Thoracic aorta (tissue), 2 donors: ENCODE measurements around the gene CDC14B. TPM values are rescaled to one million over a fixed set of nuclear protein-coding genes. Genes with fewer than 3 reads are reported as not detected.
A peak's percentile ranks its signal among the peaks of the same experiment; 100 is the strongest.
"Not testable (repeated sequence)": the region's sequence is repeated elsewhere in the genome, so short reads cannot be mapped to it uniquely, and the experiment has no call there.

ENCODE experiments used
- ATAC-seq: fragments of 150-250 bp; one replicate; pipeline ENCODE4 v1.8.0; 2017; ENCODE audit warnings: low read depth; ENCODE audit not compliant: insufficient number of reproducible peaks, low FRiP score
- DNase-seq: peaks from one replicate; pipeline ENCODE4 v3.0.0-alpha.2; 2020; ENCODE audit warnings: low spot score
- H3K27ac ChIP-seq, 2 donors: fragments of 200-600 bp; sonication (generic); 1 replicate in 1 of 2; 2 replicates in 1 of 2; pipeline ENCODE4 v1.5.1; 2016; ENCODE audit warnings: mild to moderate bottlenecking in 2 of 2, moderate library complexity in 2 of 2
- H3K27me3 ChIP-seq: fragments of 200-600 bp; sonication (generic); replicated peaks from 2 replicates; pipeline ENCODE4 v1.6.0; 2016; ENCODE audit warnings: mild to moderate bottlenecking; ENCODE audit not compliant: insufficient read depth
- H3K36me3 ChIP-seq: fragments of 200-600 bp; sonication (generic); one replicate; pipeline ENCODE4 v1.5.1; 2016
- H3K4me1 ChIP-seq, 2 donors: fragments of 200-600 bp; sonication (generic); 1 replicate in 1 of 2; 2 replicates in 1 of 2; pipeline versions ENCODE4 v1.5.1 to v1.6.0; 2016; ENCODE audit warnings: low read depth in 2 of 2, mild to moderate bottlenecking in 1 of 2; ENCODE audit not compliant: control insufficient read depth in 1 of 2
- H3K4me3 ChIP-seq: fragments of 200-600 bp; sonication (generic); 2 replicates; pipeline ENCODE4 v1.5.1; 2016; ENCODE audit warnings: mild to moderate bottlenecking
- H3K9me3 ChIP-seq: fragments of 200-600 bp; sonication (generic); 2 replicates; pipeline ENCODE4 v1.5.1; 2016
- total RNA-seq, 2 donors: library from RNA; depleted of rRNA; stranded (reverse); fragments of >200 nt; gene quantifications; one replicate each; pipeline versions ENCODE4 v1.1.0 to v1.2.3, GENCODE V29; 2016
- TF ChIP-seq, protein P1 (sequence below): fragments of 200-600 bp; sonication (generic); IDR thresholded peaks from one replicate; pipeline ENCODE4 v1.5.1; 2019; ENCODE audit warnings: antibody characterized with exemption

Gene CDC14B
- total RNA-seq, 2 donors from 2014 or later: 25.7 to 39.5 TPM

DNA sequence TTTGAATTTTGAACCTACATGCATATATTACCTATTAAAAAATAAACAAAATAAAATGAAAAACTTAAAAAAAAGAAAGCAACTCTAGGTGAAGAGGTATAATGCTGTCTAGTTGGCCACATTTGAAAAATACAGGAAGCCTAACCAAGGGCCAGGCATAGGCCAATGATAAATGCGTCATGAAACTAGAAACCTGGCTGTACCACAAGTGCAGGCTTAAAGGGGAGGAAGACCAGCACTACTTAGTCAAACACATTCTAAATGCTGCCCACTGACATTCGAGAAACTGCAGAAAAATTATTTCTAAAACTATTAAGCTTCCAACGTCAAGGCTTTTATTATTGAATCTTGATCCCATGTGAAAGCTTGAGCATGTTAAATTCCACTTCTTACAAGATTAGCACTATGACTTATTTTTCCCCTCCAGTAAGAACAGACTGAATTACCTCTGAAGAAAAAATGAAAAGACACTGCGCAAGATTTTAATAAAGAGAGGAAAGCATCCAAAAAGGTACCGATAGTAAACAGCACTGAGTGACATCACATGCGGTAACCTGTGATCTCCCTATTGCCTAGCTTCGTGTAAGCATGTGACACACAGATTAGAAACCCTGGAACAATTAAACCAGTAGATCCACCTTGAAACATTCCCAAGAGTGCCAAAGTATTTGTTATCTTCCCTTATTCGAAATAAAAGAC lies 16.2 kb downstream of the CDC14B start:
- DNase-seq (no peak), ATAC-seq (no peak)
- peak overlapping the region; percentile 15 for H3K4me3 ChIP-seq
- H3K9me3 ChIP-seq: no peaks in the 10 kb centered on the region
- H3K27me3 ChIP-seq: no peaks in the 10 kb centered on the region
- peaks cover 7 to 9% of the 10 kb centered on the region in 2 donors for H3K4me1 ChIP-seq
- H3K36me3 ChIP-seq: no peaks in the 10 kb centered on the region
- TF ChIP-seq, protein P1, sequence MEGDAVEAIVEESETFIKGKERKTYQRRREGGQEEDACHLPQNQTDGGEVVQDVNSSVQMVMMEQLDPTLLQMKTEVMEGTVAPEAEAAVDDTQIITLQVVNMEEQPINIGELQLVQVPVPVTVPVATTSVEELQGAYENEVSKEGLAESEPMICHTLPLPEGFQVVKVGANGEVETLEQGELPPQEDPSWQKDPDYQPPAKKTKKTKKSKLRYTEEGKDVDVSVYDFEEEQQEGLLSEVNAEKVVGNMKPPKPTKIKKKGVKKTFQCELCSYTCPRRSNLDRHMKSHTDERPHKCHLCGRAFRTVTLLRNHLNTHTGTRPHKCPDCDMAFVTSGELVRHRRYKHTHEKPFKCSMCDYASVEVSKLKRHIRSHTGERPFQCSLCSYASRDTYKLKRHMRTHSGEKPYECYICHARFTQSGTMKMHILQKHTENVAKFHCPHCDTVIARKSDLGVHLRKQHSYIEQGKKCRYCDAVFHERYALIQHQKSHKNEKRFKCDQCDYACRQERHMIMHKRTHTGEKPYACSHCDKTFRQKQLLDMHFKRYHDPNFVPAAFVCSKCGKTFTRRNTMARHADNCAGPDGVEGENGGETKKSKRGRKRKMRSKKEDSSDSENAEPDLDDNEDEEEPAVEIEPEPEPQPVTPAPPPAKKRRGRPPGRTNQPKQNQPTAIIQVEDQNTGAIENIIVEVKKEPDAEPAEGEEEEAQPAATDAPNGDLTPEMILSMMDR: no peak
- peak overlapping the region; percentile 41 to 62 for H3K27ac ChIP-seq

DNA sequence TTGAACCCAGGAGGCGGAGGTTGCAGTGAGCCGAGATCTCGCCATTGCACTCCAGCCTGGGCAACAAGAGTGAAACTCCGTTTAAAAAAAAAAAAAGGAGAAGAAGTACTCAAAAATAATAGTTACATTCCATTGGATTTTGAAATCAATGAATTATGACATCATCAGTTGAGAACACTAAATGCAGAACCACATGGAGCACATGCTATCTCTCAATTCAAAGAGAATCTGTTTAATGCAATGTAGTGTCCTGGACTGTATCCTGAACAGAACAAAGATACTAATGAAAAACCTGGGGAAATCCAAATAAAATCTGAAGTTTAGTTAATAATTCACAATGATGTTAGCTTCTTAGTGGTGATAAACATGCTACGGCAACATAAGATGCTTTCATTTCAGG lies 20.3 kb downstream of the CDC14B start:
- no peaks in the 10 kb centered on the region for H3K36me3 ChIP-seq
- TF ChIP-seq, protein P1: no peak
- ATAC-seq (no peak), DNase-seq (no peak)
- H3K9me3 ChIP-seq: no peaks in the 10 kb centered on the region
- no peaks in the 10 kb centered on the region for H3K27me3 ChIP-seq
- H3K4me3 ChIP-seq: no peak overlapping the region
- H3K4me1 ChIP-seq: peaks cover 7 to 9% of the 10 kb centered on the region in 2 donors
- H3K27ac ChIP-seq: no peak overlapping the region

DNA sequence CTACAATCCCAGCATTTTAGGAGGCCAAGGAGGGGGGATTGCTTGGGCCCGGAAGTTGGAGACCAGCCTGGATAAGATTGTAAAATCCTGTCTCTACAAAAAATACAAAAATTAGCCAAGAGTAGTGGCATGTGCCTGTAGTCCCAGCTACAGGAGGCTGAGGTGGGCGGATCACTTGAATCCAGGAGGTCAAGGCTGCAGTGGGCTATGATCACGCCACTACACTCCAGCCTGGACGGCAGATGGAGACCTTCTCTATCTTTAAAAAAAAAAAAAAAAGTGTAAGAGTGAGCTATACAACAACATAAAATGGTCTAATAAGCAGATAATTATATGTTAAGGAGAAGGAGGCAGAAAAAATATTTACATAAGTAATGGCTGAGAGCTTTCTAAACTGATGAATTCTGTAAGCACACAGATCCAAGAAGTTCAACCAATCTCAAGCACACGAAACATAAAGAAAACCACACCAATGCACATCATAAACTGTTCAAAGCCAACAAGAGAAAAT lies 23.0 kb downstream of the CDC14B start:
- no peak for DNase-seq
- H3K27me3 ChIP-seq: no peaks in the 10 kb centered on the region
- H3K4me3 ChIP-seq: no peak overlapping the region
- H3K36me3 ChIP-seq: no peaks in the 10 kb centered on the region
- no peak overlapping the region for H3K27ac ChIP-seq
- no peak for ATAC-seq
- H3K9me3 ChIP-seq: no peaks in the 10 kb centered on the region
- TF ChIP-seq, protein P1: no peak
- no peaks in the 10 kb centered on the region for H3K4me1 ChIP-seq

DNA sequence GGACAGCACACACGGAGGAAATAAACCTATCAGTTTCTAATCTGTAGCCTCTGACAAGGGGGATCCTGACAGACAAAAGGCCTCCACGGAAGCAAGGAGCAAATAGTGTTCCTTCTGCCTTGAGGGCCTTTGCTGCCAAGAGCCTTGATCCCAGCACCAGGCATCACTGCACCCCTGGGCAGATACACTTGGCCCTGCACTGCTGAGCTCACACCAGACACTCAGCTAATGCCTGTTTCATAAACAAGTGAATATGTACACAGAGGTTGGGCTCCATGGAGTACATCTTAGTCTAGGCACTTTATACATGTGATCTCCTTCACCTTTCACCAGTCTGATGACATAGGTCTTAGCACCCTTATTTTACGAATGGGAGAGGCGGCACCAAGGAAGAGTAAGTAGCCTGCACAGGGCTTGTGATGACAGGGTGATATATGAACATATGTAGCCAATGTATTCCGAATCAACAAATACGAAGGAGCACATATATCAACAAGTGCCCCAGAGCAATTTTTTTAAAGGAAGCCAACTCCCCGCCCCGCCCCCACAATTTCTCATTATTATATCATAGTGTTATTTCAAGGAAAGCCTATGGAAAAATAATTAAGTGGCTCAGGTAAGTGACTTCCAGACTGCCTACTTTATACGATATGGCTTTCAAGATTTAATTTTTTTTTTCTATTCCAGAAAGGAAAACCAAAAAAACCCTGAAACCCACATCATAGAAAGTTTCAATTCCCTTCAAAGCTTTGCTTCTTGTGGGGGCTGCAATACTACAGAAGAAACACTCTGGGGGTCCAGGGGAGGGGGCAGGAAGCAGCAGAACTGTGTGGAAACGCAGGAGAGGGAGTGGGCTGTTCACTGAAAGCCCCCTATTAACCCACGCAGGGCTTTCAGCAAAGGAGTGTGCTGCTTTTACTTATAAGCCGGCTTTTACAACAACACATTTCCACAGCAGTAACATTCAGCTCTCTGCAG lies 32.0 kb downstream of the CDC14B start:
- no peak overlapping the region for H3K27ac ChIP-seq
- H3K4me1 ChIP-seq: no peaks in the 10 kb centered on the region
- no peaks in the 10 kb centered on the region for H3K9me3 ChIP-seq
- DNase-seq: no peak
- ATAC-seq: no peak
- no peaks in the 10 kb centered on the region for H3K27me3 ChIP-seq
- H3K36me3 ChIP-seq: no peaks in the 10 kb centered on the region
- no peak overlapping the region for H3K4me3 ChIP-seq
- TF ChIP-seq, protein P1: no peak

DNA sequence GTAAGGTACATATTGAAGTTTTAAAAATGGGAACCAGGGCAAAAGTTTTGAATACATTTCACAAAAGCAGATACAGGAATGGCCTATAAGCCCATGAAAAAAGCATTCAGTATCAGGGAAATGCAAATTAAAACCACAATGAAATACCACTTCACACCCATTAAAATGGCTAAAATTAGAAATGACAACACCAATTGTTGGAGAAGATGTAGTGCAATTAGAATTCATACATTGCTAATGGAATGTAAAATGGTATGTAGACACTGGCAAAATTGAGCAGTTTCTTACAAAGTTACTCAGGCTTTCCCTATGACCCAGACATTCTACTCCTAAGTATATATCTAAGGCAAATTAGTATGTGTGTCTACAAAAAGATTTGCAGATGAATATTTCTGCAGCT lies 34.2 kb downstream of the CDC14B start:
- Histone ChIP-seq H3K4me3 (no peak overlapping the region), H3K36me3 (no peaks in the 10 kb centered on the region), H3K9me3 (no peaks in the 10 kb centered on the region), H3K27me3 (no peaks in the 10 kb centered on the region), H3K4me1 (no peaks in the 10 kb centered on the region), H3K27ac (no peak overlapping the region)
- TF ChIP-seq, protein P1: no peak
- DNase-seq (no peak), ATAC-seq (no peak)

DNA sequence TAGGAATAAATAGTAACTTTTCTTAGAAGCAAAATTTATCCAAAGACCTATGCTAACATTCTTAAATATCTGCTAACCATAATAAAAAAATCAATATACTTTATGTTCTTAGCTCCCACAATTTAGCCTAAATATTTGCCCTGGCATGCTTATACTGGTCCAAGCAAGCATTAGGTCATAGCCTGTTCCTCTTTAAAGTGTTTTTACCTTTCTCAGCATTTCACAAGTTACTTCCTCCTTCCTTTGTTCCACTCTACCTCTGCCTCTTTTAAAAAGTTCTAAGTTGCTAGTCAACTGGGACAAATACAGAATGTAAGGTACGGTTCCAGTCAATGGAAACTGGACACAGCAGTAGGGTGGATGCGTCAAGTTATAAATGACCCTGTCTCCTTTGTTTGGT lies 37.4 kb downstream of the CDC14B start:
- H3K27me3 ChIP-seq, H3K9me3 ChIP-seq, DNase-seq, H3K4me1 ChIP-seq, ATAC-seq, H3K27ac ChIP-seq, H3K4me3 ChIP-seq, H3K36me3 ChIP-seq: not testable (repeated sequence)
